HepG2 (cell line): ENCODE data around the gene UFSP2. TPM values are rescaled to one million over a fixed set of nuclear protein-coding genes. Genes with fewer than 3 reads are reported as not detected.

Source experiments
- ATAC-seq: fragments of 200-7000 bp; cut with Tn5 transposase; 3 replicates; pipeline ENCODE4 v1.9.1; 2020; ENCODE audit warnings: mild to moderate bottlenecking, moderate library complexity
- BruUV-seq: library from RNA; stranded (reverse); fragments of 400-500 nt; replicated peaks from 2 replicates; lab custom pipeline; 2021; lab: Mats Ljungman, UMichigan
- CTCF ChIA-PET: fragments of 300-600 bp; formaldehyde crosslinking; extraction: SDS; loops from one replicate; lab custom pipeline; 2021; ENCODE audit warnings: low total read pairs, inconsistent platforms, low intra/inter-chr PET ratio; lab: Yijun Ruan, JAX
- POLR2A ChIA-PET: fragments of 350-600 bp; sonication (Branson Sonifier 250); formaldehyde crosslinking; loops from one replicate; lab custom pipeline; 2020; ENCODE audit warnings: antibody characterized with exemption, inconsistent platforms; lab: Yijun Ruan, JAX
- DNase-seq: peaks from one replicate; pipeline ENCODE4 v3.0.0-alpha.2; 2015; ENCODE audit warnings: low spot score
- FAIRE-seq: peaks from 3 replicates; lab custom pipeline; 2011; peaks lifted over from hg19 to GRCh38; lab: Jason Lieb, UNC
- H2AFZ ChIP-seq: one replicate; pipeline ENCODE4 v1.6.1; 2011; ENCODE audit warnings: low read length, inconsistent platforms
- H3K27ac ChIP-seq: fragments of 300-600 bp; 3 replicates; pipeline ENCODE4 v1.8.0; 2011; ENCODE audit warnings: mixed run types, mild to moderate bottlenecking, mixed read lengths, low read length, inconsistent platforms; ENCODE audit not compliant: insufficient read depth; ENCODE audit errors: extremely low read length
- H3K27me3 ChIP-seq, 2 experiments: fragments of 200-600 bp in 1 of 2; 2 replicates in 1 of 2; 3 replicates in 1 of 2; pipeline versions ENCODE4 v1.6.0 to v1.8.0; 2011; ENCODE audit warnings: low read length in 2 of 2, mild to moderate bottlenecking in 2 of 2, moderate library complexity in 2 of 2, inconsistent platforms in 1 of 2; ENCODE audit not compliant: insufficient read depth in 2 of 2, control insufficient read depth in 1 of 2
- H3K36me3 ChIP-seq, 2 experiments: fragments of 200-600 bp in 1 of 2; replicated peaks in 1 of 2; 2 replicates in 1 of 2; 3 replicates in 1 of 2; pipeline versions ENCODE4 v1.5.1 to v1.8.0; 2011; ENCODE audit warnings: low read length in 2 of 2, inconsistent platforms in 1 of 2; ENCODE audit not compliant: insufficient read depth in 2 of 2, control insufficient read depth in 1 of 2
- H3K4me1 ChIP-seq: 2 replicates; pipeline ENCODE4 v1.5.1; 2012; ENCODE audit warnings: low read length, inconsistent platforms; ENCODE audit not compliant: insufficient read depth
- H3K4me2 ChIP-seq: 2 replicates; pipeline ENCODE4 v1.6.0; 2011; ENCODE audit warnings: low read depth, low read length, inconsistent platforms
- H3K4me3 ChIP-seq, 3 experiments: fragments of 200-600 bp in 1 of 3; sonication (generic), shearing (Covaris generic) in 1 of 3; replicated peaks in 1 of 3; 2 replicates each; pipeline ENCODE4 v1.5.1; 2011 to 2016; ENCODE audit warnings: low read length in 3 of 3, inconsistent platforms in 2 of 3, low read depth in 2 of 3, mild to moderate bottlenecking in 2 of 3, control low read depth in 1 of 3, mixed read lengths in 1 of 3; ENCODE audit not compliant: insufficient read depth in 1 of 3
- H3K79me2 ChIP-seq: one replicate; pipeline ENCODE4 v1.6.1; 2011; ENCODE audit warnings: low read length, inconsistent platforms; ENCODE audit not compliant: insufficient read depth
- H3K9ac ChIP-seq: 2 replicates; pipeline ENCODE4 v1.6.0; 2011; ENCODE audit warnings: mild to moderate bottlenecking, low read depth, low read length, inconsistent platforms; ENCODE audit not compliant: insufficient read depth
- H3K9me3 ChIP-seq: 2 replicates; pipeline ENCODE4 v1.5.1; 2012; ENCODE audit warnings: mild to moderate bottlenecking, low read length
- H4K20me1 ChIP-seq: 2 replicates; pipeline ENCODE4 v1.6.0; 2011; ENCODE audit warnings: inconsistent platforms, mild to moderate bottlenecking, low read length, moderate library complexity; ENCODE audit not compliant: insufficient read depth
- FOXJ3 ChIP-seq: sonication (generic); formaldehyde crosslinking; IDR thresholded peaks from 2 replicates; pipeline ENCODE4 v1.4.0; 2020; ENCODE audit warnings: missing genetic modification reagents, mild to moderate bottlenecking, borderline replicate concordance
- HES4 ChIP-seq: sonication (generic); formaldehyde crosslinking; IDR thresholded peaks from 2 replicates; pipeline ENCODE4 v1.9.0; 2021; ENCODE audit warnings: mild to moderate bottlenecking, missing genetic modification reagents, borderline replicate concordance
- HHEX ChIP-seq: IDR thresholded peaks from 2 replicates; pipeline ENCODE4 v1.6.1; 2016; ENCODE audit warnings: control low read depth
- HMG20A ChIP-seq: IDR thresholded peaks from 2 replicates; pipeline ENCODE4 v1.6.1; 2016; ENCODE audit warnings: borderline replicate concordance
- IRF9 ChIP-seq: sonication (generic); formaldehyde crosslinking; IDR thresholded peaks from 2 replicates; pipeline ENCODE4 v1.8.0; 2022; ENCODE audit warnings: missing genetic modification reagents, mild to moderate bottlenecking, borderline replicate concordance
- SP140L ChIP-seq: sonication (generic); formaldehyde crosslinking; IDR thresholded peaks from 2 replicates; pipeline ENCODE4 v1.4.0; 2020; ENCODE audit warnings: missing genetic modification reagents, borderline replicate concordance
- TFDP2 ChIP-seq: sonication (generic); formaldehyde crosslinking; IDR thresholded peaks from 2 replicates; pipeline ENCODE4 v1.4.0; 2020; ENCODE audit warnings: missing genetic modification reagents
- ZBTB14 ChIP-seq: sonication (generic); formaldehyde crosslinking; IDR thresholded peaks from 2 replicates; pipeline ENCODE4 v1.4.0; 2020; ENCODE audit warnings: missing genetic modification reagents
- ZBTB20 ChIP-seq: sonication (generic); formaldehyde crosslinking; IDR thresholded peaks from 2 replicates; pipeline ENCODE4 v1.8.1; 2023; ENCODE audit warnings: missing genetic modification reagents, low read depth, mild to moderate bottlenecking, borderline replicate concordance
- ZBTB8A ChIP-seq: sonication (generic); formaldehyde crosslinking; IDR thresholded peaks from 2 replicates; pipeline ENCODE4 v1.4.0; 2020; ENCODE audit warnings: mild to moderate bottlenecking, low read depth, missing genetic modification reagents, borderline replicate concordance
- ZNF383 ChIP-seq: sonication (generic); formaldehyde crosslinking; IDR thresholded peaks from 2 replicates; pipeline ENCODE4 v1.4.0; 2020; ENCODE audit warnings: missing genetic modification reagents, mild to moderate bottlenecking, borderline replicate concordance
- ZNF512 ChIP-seq: sonication (generic); formaldehyde crosslinking; IDR thresholded peaks from 2 replicates; pipeline ENCODE4 v1.4.0; 2020; ENCODE audit warnings: mild to moderate bottlenecking, missing genetic modification reagents
- ZNF557 ChIP-seq: sonication (generic); formaldehyde crosslinking; IDR thresholded peaks from 2 replicates; pipeline ENCODE4 v1.4.0; 2020; ENCODE audit warnings: missing genetic modification reagents
- ZNF574 ChIP-seq: sonication (generic); formaldehyde crosslinking; IDR thresholded peaks from 2 replicates; pipeline ENCODE4 v1.4.0; 2020; ENCODE audit warnings: missing genetic modification reagents
- ZNF660 ChIP-seq: sonication (generic); formaldehyde crosslinking; IDR thresholded peaks from 2 replicates; pipeline ENCODE4 v1.5.1; 2020; ENCODE audit warnings: mild to moderate bottlenecking, low read depth, missing genetic modification reagents, borderline replicate concordance
- ZNF678 ChIP-seq: sonication (generic); formaldehyde crosslinking; IDR thresholded peaks from 2 replicates; pipeline ENCODE4 v1.4.0; 2020; ENCODE audit warnings: mild to moderate bottlenecking, missing genetic modification reagents
- WGBS: methylation state at CpG from one replicate; pipeline ENCODE4 v1.1.6; 2017; ENCODE audit warnings: low lambda C conversion rate; 5-methylcytosine and 5-hydroxymethylcytosine counted together
- in situ Hi-C: cut with HindIII; loops from 2 replicates; pipeline ENCODE4 v1.10.0; 2017; ENCODE audit warnings: low pct_unique_long_range_greater_than_20kb; ENCODE audit not compliant: extremely low pct_ligation_motif_present
- intact Hi-C: fragments of 100-400 bp; cut with micrococcal nuclease; formaldehyde crosslinking; loops from one replicate; pipeline ENCODE4 v1.10.0; 2022; ENCODE audit not compliant: unreplicated experiment
- polyA plus RNA-seq, 8 experiments: library from polyadenylated mRNA; depleted of rRNA in 3 of 8; stranded (reverse) in 7 of 8; unstranded in 1 of 8; fragments of >200 nt; fragmentation: Illumina TruSeq in 4 of 8; extraction: Trizol in 4 of 8; gene quantifications; 2 replicates each; pipeline versions ENCODE4 v1.2.1 to v1.2.3, GENCODE V29; 2011 to 2016; ENCODE audit warnings: low read depth in 4 of 8, missing spikeins in 1 of 8, mixed read lengths in 1 of 8; ENCODE audit not compliant: insufficient read depth in 1 of 8
- total RNA-seq, 5 experiments: library from RNA; depleted of rRNA; stranded (reverse); fragments of >200 nt; fragmentation: Illumina TruSeq; extraction: Trizol; gene quantifications; 2 replicates each; pipeline ENCODE4 v1.2.3, GENCODE V29; 2016; ENCODE audit warnings: low read depth in 1 of 5

The UFSP2 gene
- total and polyA plus RNA-seq, 2 of the 13 experiments (the other 11 are each of a cell fraction or from before 2014, with no cell fraction given), result 24.1 to 32.3 TPM

DNA sequence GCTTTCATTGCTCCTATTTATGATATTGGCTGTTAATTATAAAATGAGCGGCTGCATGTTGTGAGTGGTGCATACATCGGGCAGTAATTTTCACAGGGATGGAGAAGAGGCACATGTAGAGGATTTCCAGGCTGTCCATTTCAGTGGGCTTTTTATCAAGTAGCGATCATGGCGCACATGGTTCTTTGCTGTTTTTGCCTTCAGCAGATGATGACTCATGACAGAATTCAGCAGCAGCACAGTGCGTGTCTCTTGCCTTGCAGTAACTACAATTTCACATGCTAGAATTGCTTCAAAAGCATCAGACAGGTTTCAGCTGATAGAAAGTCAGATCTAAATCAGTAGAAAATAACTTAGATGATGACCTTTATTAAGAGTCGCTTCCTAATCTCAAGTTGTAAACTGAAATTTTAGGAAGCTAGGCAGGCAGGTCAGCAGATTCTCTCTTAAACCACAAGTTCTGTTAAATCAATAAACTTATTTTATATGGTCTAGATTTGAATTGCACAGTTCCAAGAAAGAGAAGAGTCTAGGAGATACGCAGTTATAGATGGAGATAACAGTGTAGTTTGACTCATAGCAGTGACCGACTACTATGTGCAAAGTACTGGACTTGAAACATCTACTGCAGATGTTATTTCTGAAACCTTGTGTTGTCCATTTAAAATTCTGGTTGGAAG is 65.9 kb downstream of the UFSP2 start:
- intact Hi-C loops, result no loop called here
- Histone ChIP-seq H3K4me3 (no peak overlapping the region), H3K4me2 (no peak overlapping the region), H3K9ac (no peak overlapping the region), H3K27me3 (no peaks in the 10 kb centered on the region), H3K79me2 (no peaks in the 10 kb centered on the region), H3K27ac (no peak overlapping the region), H3K36me3 (peaks cover 6 to 28% of the 10 kb centered on the region in 2 experiments; a peak in 4 of 5 replicates)
- POLR2A ChIA-PET, result no interaction called here
- 95% methylated on average over 8 of the region's 8 CpGs for WGBS
- TF ChIP-seq HHEX (CRISPR knock-in tag) (no peak), ZBTB20 (no peak), ZNF557 (CRISPR knock-in tag) (no peak), SP140L (CRISPR knock-in tag) (no peak), FOXJ3 (CRISPR knock-in tag) (no peak), HES4 (CRISPR knock-in tag) (no peak), ZNF574 (no peak), ZNF660 (CRISPR knock-in tag) (no peak), IRF9 (no peak), ZNF678 (no peak), TFDP2 (CRISPR knock-in tag) (no peak), ZBTB14 (CRISPR knock-in tag) (no peak), ZBTB8A (CRISPR knock-in tag) (no peak), HMG20A (CRISPR knock-in tag) (no peak), ZNF512 (CRISPR knock-in tag) (no peak), ZNF383 (CRISPR knock-in tag) (no peak)
- TF ChIP-seq, all 625 proteins: peak for 0
- in situ Hi-C loops, result no loop called here
- no peak for FAIRE-seq
- no peak for ATAC-seq
- no TSS peak for BruUV-seq
- CTCF ChIA-PET, result no interaction called here
- Histone ChIP-seq H3K9me3 (no peaks in the 10 kb centered on the region), H4K20me1 (no peaks in the 10 kb centered on the region), H3K4me1 (peaks cover 15% of the 10 kb centered on the region), H2AFZ (no peak overlapping the region)
- no peak for DNase-seq
